H1 (cell line): ENCODE measurements around the gene CGREF1. TPM values are rescaled to one million over a fixed set of nuclear protein-coding genes. Genes with fewer than 3 reads are reported as not detected.

ENCODE experiments used
- CTCF ChIA-PET: fragments of 300-600 bp; sonication (Branson Sonifier 250); formaldehyde crosslinking; loops from one replicate; lab custom pipeline; 2021; ENCODE audit not compliant: partially characterized antibody; lab: Charles Lee
- POLR2A ChIA-PET: fragments of 300-600 bp; sonication (Branson Sonifier 250); formaldehyde crosslinking; loops from one replicate; lab custom pipeline; 2021; ENCODE audit warnings: inconsistent platforms; ENCODE audit not compliant: partially characterized antibody; lab: Charles Lee
- DNase-seq, 2 experiments: peaks; one replicate each; pipeline versions ENCODE4 v3.0.0 to v3.0.0-alpha.2; 2010 to 2022; ENCODE audit warnings: low spot score in 2 of 2, low read depth in 1 of 2, mixed read lengths in 1 of 2
- FAIRE-seq: peaks from 2 replicates; lab custom pipeline; 2011; peaks lifted over from hg19 to GRCh38; lab: Jason Lieb, UNC
- H2AFZ ChIP-seq: 2 replicates; pipeline ENCODE4 v1.8.1; 2012; ENCODE audit warnings: low read length, inconsistent platforms
- H2AK5ac ChIP-seq: 2 replicates; pipeline ENCODE4 v1.6.1; 2013; ENCODE audit warnings: low read depth, low read length
- H2BK120ac ChIP-seq: replicated peaks from 2 replicates; pipeline ENCODE3; 2013; ENCODE audit warnings: low read depth, low read length, inconsistent platforms
- H2BK12ac ChIP-seq: 2 replicates; pipeline ENCODE4 v1.6.1; 2013; ENCODE audit warnings: low read depth, low read length
- H2BK15ac ChIP-seq: 2 replicates; pipeline ENCODE4 v1.6.1; 2013; ENCODE audit warnings: low read length
- H2BK20ac ChIP-seq: 2 replicates; pipeline ENCODE4 v1.6.1; 2013; ENCODE audit warnings: low read length
- H2BK5ac ChIP-seq: 2 replicates; pipeline ENCODE4 v1.6.1; 2013; ENCODE audit warnings: low read depth, low read length
- H3K14ac ChIP-seq: 2 replicates; pipeline ENCODE4 v1.6.1; 2013; ENCODE audit warnings: inconsistent platforms; ENCODE audit not compliant: insufficient read length
- H3K18ac ChIP-seq: 2 replicates; pipeline ENCODE4 v1.6.1; 2013; ENCODE audit warnings: low read length; ENCODE audit errors: extremely low read depth
- H3K23ac ChIP-seq: 2 replicates; pipeline ENCODE4 v1.6.1; 2013; ENCODE audit warnings: inconsistent platforms; ENCODE audit not compliant: insufficient read length
- H3K23me2 ChIP-seq: 2 replicates; pipeline ENCODE4 v1.6.1; 2013; ENCODE audit warnings: low read depth, low read length
- H3K27ac ChIP-seq: 2 replicates; pipeline ENCODE4 v1.6.1; 2011; ENCODE audit warnings: low read depth, low read length, inconsistent platforms
- H3K27me3 ChIP-seq, 4 experiments: replicated peaks in 1 of 4; 1 replicate in 1 of 4; 2 replicates in 3 of 4; pipeline versions ENCODE4 v1.6.1 to v1.8.1; 2011 to 2013; ENCODE audit warnings: low read length in 3 of 4, mild to moderate bottlenecking in 3 of 4, inconsistent platforms in 2 of 4, mixed read lengths in 2 of 4, moderate library complexity in 1 of 4; ENCODE audit not compliant: control insufficient read depth in 3 of 4, insufficient read depth in 3 of 4; ENCODE audit errors: extremely low read depth in 1 of 4
- H3K36me3 ChIP-seq, 4 experiments: 2 replicates each; pipeline versions ENCODE4 v1.6.1 to v1.8.1; 2011 to 2013; ENCODE audit warnings: mild to moderate bottlenecking in 4 of 4, low read length in 3 of 4, moderate library complexity in 2 of 4, control low read depth in 1 of 4, inconsistent platforms in 1 of 4; ENCODE audit not compliant: insufficient read depth in 4 of 4, control insufficient read depth in 2 of 4
- H3K4ac ChIP-seq: replicated peaks from 2 replicates; pipeline ENCODE3; 2013; ENCODE audit warnings: low read length, low read depth, mixed read lengths, inconsistent platforms; ENCODE audit not compliant: insufficient read length
- H3K4me1 ChIP-seq, 4 experiments: replicated peaks in 1 of 4; 1 replicate in 1 of 4; 2 replicates in 3 of 4; pipeline versions ENCODE4 v1.6.1 to v1.8.1; 2011 to 2013; ENCODE audit warnings: low read length in 3 of 4, inconsistent platforms in 2 of 4, mixed read lengths in 1 of 4; ENCODE audit not compliant: insufficient read depth in 4 of 4, control insufficient read depth in 3 of 4
- H3K4me2 ChIP-seq, 2 experiments: 2 replicates each; pipeline versions ENCODE4 v1.6.1 to v1.8.1; 2011 to 2013; ENCODE audit warnings: low read depth in 2 of 2, low read length in 2 of 2, control low read depth in 1 of 2, inconsistent platforms in 1 of 2, mild to moderate bottlenecking in 1 of 2; ENCODE audit not compliant: insufficient read depth in 1 of 2
- H3K4me3 ChIP-seq, 4 experiments: fragments of 200-600, 300-600 bp in 1 of 4; sonication (generic), shearing (Covaris generic), sonication (Bioruptor Twin) in 1 of 4; 2 replicates each; pipeline versions ENCODE4 v1.5.1 to v1.8.1; 2011 to 2016; ENCODE audit warnings: low read length in 4 of 4, low read depth in 3 of 4, control low read depth in 2 of 4, inconsistent platforms in 2 of 4, mild to moderate bottlenecking in 2 of 4, mixed read lengths in 1 of 4, moderate library complexity in 1 of 4; ENCODE audit not compliant: insufficient read depth in 2 of 4; ENCODE audit errors: extremely low read depth in 1 of 4
- H3K56ac ChIP-seq: replicated peaks from 2 replicates; pipeline ENCODE3; 2013; ENCODE audit warnings: low read depth, mild to moderate bottlenecking, mixed read lengths, low read length, inconsistent platforms; ENCODE audit not compliant: insufficient read length
- H3K79me1 ChIP-seq: 2 replicates; pipeline ENCODE4 v1.6.1; 2013; ENCODE audit warnings: low read depth, low read length, control low read depth
- H3K79me2 ChIP-seq, 2 experiments: 2 replicates each; pipeline versions ENCODE4 v1.6.1 to v1.8.1; 2012 to 2013; ENCODE audit warnings: low read length in 2 of 2, mild to moderate bottlenecking in 2 of 2, inconsistent platforms in 1 of 2; ENCODE audit not compliant: insufficient read depth in 2 of 2, control insufficient read depth in 1 of 2
- H3K9ac ChIP-seq, 4 experiments: replicated peaks in 1 of 4; 1 replicate in 1 of 4; 2 replicates in 3 of 4; pipeline versions ENCODE4 v1.6.1 to v1.8.1; 2011 to 2013; ENCODE audit warnings: low read depth in 3 of 4, low read length in 3 of 4, control low read depth in 2 of 4, mild to moderate bottlenecking in 2 of 4, moderate library complexity in 2 of 4, inconsistent platforms in 1 of 4; ENCODE audit errors: extremely low read depth in 1 of 4
- H3K9me3 ChIP-seq, 2 experiments: 2 replicates each; pipeline versions ENCODE4 v1.6.1 to v1.8.1; 2012 to 2013; ENCODE audit warnings: mild to moderate bottlenecking in 2 of 2, moderate library complexity in 2 of 2, control low read depth in 1 of 2, inconsistent platforms in 1 of 2, low read depth in 1 of 2, low read length in 1 of 2, mixed read lengths in 1 of 2; ENCODE audit not compliant: insufficient read depth in 2 of 2
- H4K20me1 ChIP-seq, 2 experiments: replicated peaks in 1 of 2; 2 replicates each; pipeline versions ENCODE3 to v1.8.1; 2011 to 2013; ENCODE audit warnings: inconsistent platforms in 2 of 2, low read length in 2 of 2, mild to moderate bottlenecking in 1 of 2; ENCODE audit not compliant: insufficient read depth in 2 of 2, control insufficient read depth in 1 of 2
- H4K5ac ChIP-seq: 2 replicates; pipeline ENCODE4 v1.6.1; 2013; ENCODE audit warnings: low read length, low read depth, mixed read lengths, inconsistent platforms; ENCODE audit not compliant: insufficient read length
- H4K8ac ChIP-seq: 2 replicates; pipeline ENCODE4 v1.8.0; 2013; ENCODE audit warnings: mild to moderate bottlenecking, moderate library complexity, low read length, inconsistent platforms; ENCODE audit not compliant: insufficient read depth; ENCODE audit errors: extremely low read depth
- H4K91ac ChIP-seq: replicated peaks from 2 replicates; pipeline ENCODE3; 2013; ENCODE audit warnings: low read length, mixed read lengths, inconsistent platforms; ENCODE audit not compliant: insufficient read length
- BACH1 ChIP-seq: IDR thresholded peaks from 2 replicates; pipeline ENCODE4 v1.6.1; 2012; ENCODE audit warnings: low read length, improper control_type of control experiment
- BCL11A ChIP-seq, 2 experiments: IDR thresholded peaks; one replicate each; pipeline ENCODE4 v1.6.1; 2011; ENCODE audit warnings: low read depth in 2 of 2, low read length in 2 of 2, mild to moderate bottlenecking in 2 of 2
- GTF2F1 ChIP-seq: IDR thresholded peaks from 2 replicates; pipeline ENCODE4 v1.6.1; 2012; ENCODE audit warnings: low read depth, low read length, improper control_type of control experiment, borderline replicate concordance
- KDM1A ChIP-seq: fragments of 200-600, 300-600 bp; sonication (generic); IDR thresholded peaks from 2 replicates; pipeline ENCODE4 v1.7.1; 2016; ENCODE audit warnings: mild to moderate bottlenecking, low read length, borderline replicate concordance
- KDM5A ChIP-seq: fragments of 200-600 bp; IDR thresholded peaks from 2 replicates; pipeline ENCODE4 v1.7.1; 2012; ENCODE audit warnings: mild to moderate bottlenecking, low read length, inconsistent platforms, mixed read lengths
- SAP30 ChIP-seq: fragments of 300-600 bp; sonication (generic); IDR thresholded peaks from 2 replicates; pipeline ENCODE4 v1.7.1; 2012; ENCODE audit warnings: low read length, moderate library complexity, mild to moderate bottlenecking, inconsistent platforms; ENCODE audit not compliant: insufficient read depth, insufficient replicate concordance
- SUZ12 ChIP-seq: fragments of 200-600 bp; sonication (generic); IDR thresholded peaks from 2 replicates; pipeline ENCODE4 v1.6.1; 2012; ENCODE audit warnings: mild to moderate bottlenecking, inconsistent platforms, low read length, moderate library complexity, mixed read lengths
- ZNF274 ChIP-seq: IDR thresholded peaks from 2 replicates; pipeline ENCODE4 v1.7.0; 2012; ENCODE audit warnings: low read length, borderline replicate concordance; ENCODE audit errors: extremely low read depth
- WGBS, 2 experiments: shearing (Covaris generic) in 1 of 2; methylation state at CpG; one replicate each; pipeline versions ENCODE4 v1.1.6 to v1.1.7; 2013 to 2015; ENCODE audit warnings: low lambda C conversion rate in 2 of 2, mixed read lengths in 2 of 2, inconsistent platforms in 1 of 2, low coverage in 1 of 2, missing lambda C conversion rate in 1 of 2; ENCODE audit not compliant: insufficient replicate concordance in 2 of 2, insufficient coverage in 1 of 2, insufficient read length in 1 of 2; ENCODE audit errors: extremely low coverage in 1 of 2, missing lambda C conversion rate in 1 of 2; 5-methylcytosine and 5-hydroxymethylcytosine counted together
- polyA plus RNA-seq, 7 experiments: library from polyadenylated mRNA; depleted of rRNA in 3 of 7; stranded (reverse) in 5 of 7; unstranded in 2 of 7; fragments of >200 nt in 5 of 7; fragments of 200-250 nt in 2 of 7; gene quantifications; 1 replicate in 5 of 7; 2 replicates in 1 of 7; 4 replicates in 1 of 7; pipeline versions ENCODE4 v1.2.1 to v1.2.3, GENCODE V29; 2011 to 2013; ENCODE audit warnings: missing spikeins in 2 of 7, mixed read lengths in 2 of 7
- total RNA-seq: library from RNA; stranded (reverse); fragmentation: NEBNext Ultra II Directional; extraction: Animal tissue kit (Norgen Biotek cat#: 25700); gene quantifications from 2 replicates; pipeline ENCODE4 v1.2.1, GENCODE V29; 2021

CGREF1 gene
- total and polyA plus RNA-seq, 2 of the 8 experiments (the other 6 are each of a cell fraction or from before 2014, with no cell fraction given) = 2.5 to 3.4 TPM

- POLR2A ChIA-PET = interaction anchor here (1.1 kb wide), 1 partner anchor 16 kb away, joined by 3 read pairs; no protein-coding TSS in a partner anchor
- CTCF ChIA-PET = interaction anchor here (1.1 to 16.5 kb wide), 8 partner anchors 8 to 103 kb away, joined by 3 to 160 read pairs (median 6); partner anchors contain the start of genes ABHD1, AGBL5 and PREB
These were observed 30.3 kb downstream of the CGREF1 start for GRCh38 chr2:27088634-27089033.

More at GRCh38 chr2:27088634-27089033, 30.3 kb downstream of the CGREF1 start:
- Histone ChIP-seq H4K5ac (no peak overlapping the region), H3K4me2 (no peak overlapping the region), H2BK15ac (no peak overlapping the region), H3K14ac (no peak overlapping the region), H4K91ac (no peak overlapping the region), H3K9ac (no peak overlapping the region), H3K56ac (no peak overlapping the region), H3K79me2 (no peaks in the 10 kb centered on the region), H2BK12ac (no peak overlapping the region), H2BK20ac (no peak overlapping the region), H3K36me3 (no peaks in the 10 kb centered on the region), H3K18ac (no peak overlapping the region), H3K79me1 (no peaks in the 10 kb centered on the region), H4K20me1 (peaks cover 1 to 6% of the 10 kb centered on the region in 2 experiments), H2AK5ac (no peak overlapping the region), H2BK120ac (no peak overlapping the region), H2AFZ (no peak overlapping the region), H2BK5ac (no peak overlapping the region), H3K4ac (no peak overlapping the region), H3K4me3 (no peak overlapping the region), H3K23ac (no peak overlapping the region), H3K27me3 (peaks cover 0 to 9% (median 4%) of the 10 kb centered on the region in 4 experiments; a peak in 2 of 7 replicates), H4K8ac (no peak overlapping the region), H3K9me3 (no peaks in the 10 kb centered on the region), H3K27ac (no peak overlapping the region), H3K4me1 (peaks cover 4 to 19% (median 4%) of the 10 kb centered on the region in 4 experiments; a peak in 5 of 7 replicates), H3K23me2 (peaks cover 10% of the 10 kb centered on the region; the same call in 1 of the 2 replicates)
- FAIRE-seq (no peak), DNase-seq (no peak)
- WGBS, 2 experiments = 90% methylated on average over 6 of the region's 6 CpGs; no CpG with 5 or more reads in 1 of the 2 experiments
- TF ChIP-seq SUZ12 = no peak
- TF ChIP-seq KDM1A = no peak
- no peak for TF ChIP-seq ZNF274
- no peak for TF ChIP-seq SAP30
- TF ChIP-seq KDM5A = no peak
- TF ChIP-seq GTF2F1 = no peak
- no peak for TF ChIP-seq BCL11A (IDR thresholded peaks at IDR 0.05; ENCODE audit: low read depth in 2 of 2, low read length in 2 of 2)
- TF ChIP-seq BACH1 = no peak
